Right cardiac atrium (tissue), 5 donors: ENCODE data around the gene MRPS9. TPM values are rescaled to one million over a fixed set of nuclear protein-coding genes. Genes with fewer than 3 reads are reported as not detected.

Source experiments
- ATAC-seq, 2 donors: fragments of 200-7000 bp; cut with Tn5 transposase; one replicate each; pipeline versions ENCODE4 v1.8.0 to v1.9.1; 2020; ENCODE audit warnings: moderate library complexity in 2 of 2, mild to moderate bottlenecking in 1 of 2
- DNase-seq, 3 donors: peaks; one replicate each; pipeline ENCODE4 v3.0.0-alpha.2; 2020
- H3K27ac ChIP-seq: one replicate; pipeline ENCODE4 v1.5.1; 2013; ENCODE audit warnings: mild to moderate bottlenecking, low read length, control low read depth, moderate library complexity
- H3K27me3 ChIP-seq: one replicate; pipeline ENCODE4 v1.6.1; 2013; ENCODE audit not compliant: control insufficient read depth, insufficient read depth
- H3K4me1 ChIP-seq: one replicate; pipeline ENCODE4 v1.6.1; 2013; ENCODE audit warnings: low read length; ENCODE audit not compliant: control insufficient read depth, insufficient read depth
- H3K4me3 ChIP-seq: one replicate; pipeline ENCODE4 v1.5.1; 2013; ENCODE audit warnings: low read length, control low read depth
- H3K9me3 ChIP-seq: one replicate; pipeline ENCODE4 v1.6.1; 2013; ENCODE audit warnings: low read length; ENCODE audit not compliant: control insufficient read depth
- WGBS: extraction: QIAGEN DNeasy Blood & Tissue Kit; methylation state at CpG from one replicate; pipeline ENCODE4 v1.1.7; 2013; 5-methylcytosine and 5-hydroxymethylcytosine counted together
- intact Hi-C, 4 donors: fragments of 100-400 bp; cut with DNase I; formaldehyde crosslinking; loops; one replicate each; pipeline versions ENCODE4 v1.11.0 to v1.14.0; 2022 to 2023
- long read RNA-seq, 4 donors: library from polyadenylated mRNA; unstranded; transcript quantifications; one replicate each; pipeline ENCODE4 v2.0.0, GENCODE V29; 2020 to 2021
- polyA plus RNA-seq: library from polyadenylated mRNA; stranded (reverse); fragments of 200-250 nt; gene quantifications from one replicate; pipeline ENCODE4 v1.2.3, GENCODE V29; 2013
- total RNA-seq, 4 donors: library from RNA; stranded (reverse); fragmentation: NEBNext Ultra II Directional; extraction: Animal tissue kit (Norgen Biotek cat#: 25700); gene quantifications; one replicate each; pipeline ENCODE4 v1.2.1, GENCODE V29; 2021
- donor health status: healthy with polysubstance abuse.
- donor health status: DM: no; HTN: yes; CAD: no.
- donor health status: DM: no; HTN: no; CAD: no.
- donor health status: DM: no; HTN: yes; CAD: no; lungs with severe emphysema.
- donor health status: DM: yes; HTN: yes; CAD: no.

The MRPS9 gene
- total RNA-seq (10 to 100 TPM; 35.8 to 59.2 (median 54.5) TPM), polyA plus RNA-seq (66.1 TPM)
- long read RNA-seq, donor 1, transcript MRPS9-201 (11 exons, 1,500 nt) = major isoform, 129 of 137 reads
- long read RNA-seq, donor 1, partial matches to known transcripts = 1 of 137 reads
- long read RNA-seq, donor 1, other reads (novel, unspliced or antisense) = 7 of 137 reads
- long read RNA-seq, donor 2, transcript MRPS9-201 (11 exons, 1,500 nt) = major isoform, 57 of 63 reads
- long read RNA-seq, donor 2, partial matches to known transcripts = 3 of 63 reads
- long read RNA-seq, donor 2, other reads (novel, unspliced or antisense) = 3 of 63 reads
- long read RNA-seq, donor 3, transcript MRPS9-201 (11 exons, 1,500 nt) = major isoform, 231 of 245 reads
- long read RNA-seq, donor 3, partial matches to known transcripts = 1 of 245 reads
- long read RNA-seq, donor 3, other reads (novel, unspliced or antisense) = 13 of 245 reads
- long read RNA-seq, donor 4, transcript MRPS9-201 (11 exons, 1,500 nt) = major isoform, 56 of 59 reads
- long read RNA-seq, donor 4, partial matches to known transcripts = 0 of 59 reads
- long read RNA-seq, donor 4, other reads (novel, unspliced or antisense) = 3 of 59 reads

DNA sequence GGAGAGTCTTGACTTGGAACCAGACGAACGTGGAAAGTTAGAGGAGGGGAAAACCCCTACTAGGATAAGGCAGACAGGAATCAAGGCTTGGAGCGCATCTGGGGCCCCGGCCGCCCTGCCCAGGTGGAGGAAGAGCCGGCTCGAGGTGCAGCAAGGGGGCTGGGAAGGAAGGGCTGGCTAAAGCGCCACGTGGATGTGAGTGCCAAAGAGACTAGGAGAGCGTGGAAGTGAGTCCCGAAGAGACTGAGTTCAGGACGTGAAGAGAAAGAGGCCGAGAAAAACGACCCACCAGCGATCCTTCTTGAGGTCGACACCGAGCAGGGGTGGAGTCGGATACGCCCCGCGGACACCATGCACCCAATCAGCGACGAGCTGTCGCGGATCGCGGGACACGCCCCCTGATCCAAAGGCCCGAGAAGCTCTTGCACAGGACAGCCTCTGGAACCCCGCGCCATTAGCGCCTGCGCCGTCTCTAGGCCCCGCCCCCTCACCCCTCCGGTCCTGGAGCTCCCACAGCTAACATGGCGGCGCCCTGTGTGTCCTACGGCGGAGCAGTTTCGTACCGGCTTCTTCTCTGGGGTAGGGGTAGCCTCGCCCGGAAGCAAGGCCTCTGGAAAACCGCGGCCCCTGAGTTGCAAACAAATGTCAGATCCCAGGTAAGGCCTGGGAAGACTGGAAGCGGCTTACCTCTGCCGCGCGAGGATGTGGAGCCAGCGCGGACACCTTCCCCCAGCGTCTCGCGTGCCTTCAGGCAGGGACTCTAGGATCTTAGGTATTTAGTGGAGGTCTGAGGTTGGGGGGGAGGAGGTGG, at the start of gene MRPS9:
Gene MRPS9 (plus strand): TSS at position 498 of the 811 bp plus-strand sequence. CDS start 24 bp downstream, at position 522.
- WGBS = under 1% methylated on average over 55 of the region's 55 CpGs
- ATAC-seq (peak; percentile 100), DNase-seq (peak; percentile 99 to 100 (median 99))
- Histone ChIP-seq H3K9me3 (no peaks in the 10 kb centered on the region), H3K27me3 (no peaks in the 10 kb centered on the region), H3K4me1 (no peaks in the 10 kb centered on the region), H3K27ac (peak within 1 kb of the TSS; percentile 91), H3K4me3 (peak within 1 kb of the TSS; percentile 68)
- intact Hi-C loops = no loop called here

DNA sequence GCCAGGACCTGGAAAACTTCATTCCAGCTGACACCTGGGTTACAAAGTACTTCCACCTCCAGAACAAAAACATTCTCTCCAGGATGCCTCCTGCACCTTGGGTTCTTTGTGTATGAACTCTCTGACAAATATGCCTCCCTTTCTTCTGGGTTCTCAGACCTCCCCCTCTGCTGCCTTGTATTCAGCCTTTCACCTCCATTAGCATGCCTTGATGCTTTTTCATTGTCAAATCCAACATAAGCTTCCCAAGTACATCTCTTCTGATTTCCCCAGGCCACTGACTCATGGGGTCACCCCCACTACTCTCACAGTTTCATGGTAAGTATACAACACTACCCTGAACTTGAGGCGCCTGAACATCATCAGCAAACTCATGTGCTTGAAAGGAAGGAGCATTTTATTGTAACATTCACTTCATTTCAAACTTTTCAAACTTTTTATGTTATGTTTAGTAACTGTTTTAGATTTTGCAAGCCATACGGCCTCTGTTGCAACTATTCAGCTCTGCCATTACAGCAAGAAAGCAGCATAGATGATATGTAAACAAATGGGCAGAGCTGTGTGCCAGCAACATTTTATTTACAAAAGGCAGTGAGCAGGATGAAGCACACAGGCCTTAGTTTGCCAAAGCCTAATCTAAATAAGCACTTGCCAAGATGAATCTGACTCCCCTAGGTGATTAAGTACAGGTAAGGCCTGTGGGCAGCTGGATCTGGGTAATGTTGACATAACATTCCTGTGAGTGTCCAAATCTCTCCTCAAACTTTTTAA, 32.5 kb upstream of the MRPS9 start:
- H3K9me3 ChIP-seq = peaks cover 4% of the 10 kb centered on the region
- WGBS = 68% methylated on average over 2 of the region's 2 CpGs
- intact Hi-C loops = no loop called here

GRCh38 chr2:105007367-105007766, 30.5 kb upstream of the MRPS9 start:
- Histone ChIP-seq H3K27ac (no peak overlapping the region), H3K4me3 (no peak overlapping the region), H3K4me1 (no peaks in the 10 kb centered on the region), H3K9me3 (no peaks in the 10 kb centered on the region), H3K27me3 (no peaks in the 10 kb centered on the region)
- intact Hi-C loops = no loop called here
- DNase-seq = no peak
- whole genome bisulfite sequencing = 96% methylated on average over 1 of the region's 1 CpG
- ATAC-seq = no peak

More for the DNA sequence above, 32.5 kb upstream of the MRPS9 start:
- no peak for ATAC-seq
- Histone ChIP-seq H3K27me3 (no peaks in the 10 kb centered on the region), H3K4me3 (no peak overlapping the region), H3K27ac (no peak overlapping the region), H3K4me1 (no peaks in the 10 kb centered on the region)
- no peak for DNase-seq

DNA sequence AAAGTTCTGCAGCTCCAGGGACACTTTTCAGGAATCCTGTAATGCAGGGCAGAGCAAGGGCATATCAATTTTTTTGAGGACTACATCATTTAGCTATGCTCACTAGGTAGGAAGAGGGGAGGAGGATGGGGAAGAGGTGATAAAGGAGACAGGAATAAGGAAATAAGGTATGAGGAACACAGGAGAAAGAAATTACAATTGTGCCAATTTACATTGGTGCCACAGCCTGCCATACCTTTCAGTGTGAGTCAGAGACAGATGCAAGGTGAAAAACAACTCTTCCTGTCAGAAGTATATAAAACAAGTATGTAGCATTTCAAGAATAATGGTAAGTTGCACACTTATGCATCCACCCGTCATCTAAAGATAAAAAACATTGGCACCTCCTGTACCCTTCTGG, 5.4 kb upstream of the MRPS9 start:
- Histone ChIP-seq H3K4me1 (no peaks in the 10 kb centered on the region), H3K4me3 (no peak overlapping the region), H3K27me3 (no peaks in the 10 kb centered on the region), H3K27ac (no peak overlapping the region), H3K9me3 (no peaks in the 10 kb centered on the region)
- intact Hi-C loops = no loop called here
- no peak for DNase-seq
- no peak for ATAC-seq
- 73% methylated on average over 1 of the region's 1 CpG for WGBS

- intact Hi-C loops = no loop called here
- ATAC-seq = no peak
- WGBS = 96% methylated on average over 1 of the region's 1 CpG
These were observed 3.7 kb upstream of the MRPS9 start for GRCh38 chr2:105034170-105034569.

GRCh38 chr2:105038383-105039061, 653 bp downstream of the MRPS9 start:
- Histone ChIP-seq H3K9me3 (no peaks in the 10 kb centered on the region), H3K27me3 (no peaks in the 10 kb centered on the region), H3K4me1 (no peaks in the 10 kb centered on the region), H3K27ac (peak overlapping the region; percentile 62), H3K4me3 (peak overlapping the region; percentile 58)
- ATAC-seq (peak; percentile 3 to 12), DNase-seq (peak in 1 of 3 donors; percentile 12)
- WGBS = 7% methylated on average over 17 of the region's 17 CpGs
- intact Hi-C loops = no loop called here

More at GRCh38 chr2:105034170-105034569, 3.7 kb upstream of the MRPS9 start:
- Histone ChIP-seq H3K4me1 (no peaks in the 10 kb centered on the region), H3K9me3 (no peaks in the 10 kb centered on the region), H3K4me3 (no peak overlapping the region), H3K27me3 (no peaks in the 10 kb centered on the region), H3K27ac (no peak overlapping the region)
- no peak for DNase-seq

- DNase-seq (no peak), ATAC-seq (no peak)
- intact Hi-C loops = no loop called here
- H3K27ac ChIP-seq = no peak overlapping the region
- H3K4me3 ChIP-seq = no peak overlapping the region
- no peaks in the 10 kb centered on the region for H3K4me1 ChIP-seq
- no peaks in the 10 kb centered on the region for H3K27me3 ChIP-seq
- H3K9me3 ChIP-seq = no peaks in the 10 kb centered on the region
These were observed 1.7 kb downstream of the MRPS9 start for GRCh38 chr2:105039559-105039958.

DNA sequence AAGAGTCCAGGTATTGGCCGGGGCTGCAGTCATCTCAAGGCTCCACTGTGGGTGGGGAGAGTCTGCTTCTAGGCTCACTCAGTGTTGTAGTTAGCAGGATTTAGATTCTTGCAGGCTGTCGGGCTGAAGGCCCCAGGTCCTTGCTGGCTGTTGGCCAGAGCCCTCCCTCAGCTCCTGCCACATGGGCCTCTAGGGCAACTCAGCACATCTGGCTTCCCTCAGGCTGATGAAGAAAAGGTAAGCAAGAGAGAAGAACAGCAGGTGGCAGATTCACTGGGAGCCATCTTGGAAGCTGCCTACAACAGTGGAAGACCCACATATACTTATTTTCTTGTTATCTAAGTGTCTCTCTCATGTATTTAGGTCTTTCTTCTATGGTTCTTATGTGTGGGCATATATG, 4.3 kb downstream of the MRPS9 start:
- Histone ChIP-seq H3K4me1 (no peaks in the 10 kb centered on the region), H3K27ac (no peak overlapping the region), H3K4me3 (no peak overlapping the region), H3K9me3 (no peaks in the 10 kb centered on the region), H3K27me3 (no peaks in the 10 kb centered on the region)
- DNase-seq (peak in 1 of 3 donors; percentile 45), ATAC-seq (no peak)
- 64% methylated on average over 2 of the region's 2 CpGs for WGBS
- intact Hi-C loops = no loop called here

DNA sequence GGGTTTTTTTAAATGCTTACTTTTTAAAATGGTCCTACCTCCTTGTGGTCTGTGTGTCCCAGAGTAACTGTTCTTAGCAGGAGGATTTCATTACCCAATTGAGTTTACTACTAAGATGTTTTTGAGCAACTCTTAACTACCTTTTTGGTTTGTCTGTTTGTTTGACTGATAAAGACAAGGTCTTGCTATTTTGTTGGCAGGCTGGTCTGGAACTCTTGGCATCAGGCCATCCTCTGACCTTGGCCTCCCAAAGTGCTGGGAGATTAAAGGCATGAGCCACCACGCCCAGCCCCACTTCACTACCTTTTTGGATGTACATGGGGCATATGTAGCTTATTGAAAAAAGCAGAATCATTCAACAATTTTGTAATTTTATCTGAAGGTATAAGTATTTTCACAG, 14.9 kb downstream of the MRPS9 start:
- intact Hi-C loops = no loop called here
- H3K9me3 ChIP-seq = no peaks in the 10 kb centered on the region
- no peak overlapping the region for H3K4me3 ChIP-seq
- ATAC-seq (peak in 1 of 2 donors; percentile 49), DNase-seq (peak; percentile 23 to 74 (median 65))
- WGBS = 57% methylated on average over 1 of the region's 1 CpG
- H3K27me3 ChIP-seq = no peaks in the 10 kb centered on the region
- no peak overlapping the region for H3K27ac ChIP-seq
- no peaks in the 10 kb centered on the region for H3K4me1 ChIP-seq

DNA sequence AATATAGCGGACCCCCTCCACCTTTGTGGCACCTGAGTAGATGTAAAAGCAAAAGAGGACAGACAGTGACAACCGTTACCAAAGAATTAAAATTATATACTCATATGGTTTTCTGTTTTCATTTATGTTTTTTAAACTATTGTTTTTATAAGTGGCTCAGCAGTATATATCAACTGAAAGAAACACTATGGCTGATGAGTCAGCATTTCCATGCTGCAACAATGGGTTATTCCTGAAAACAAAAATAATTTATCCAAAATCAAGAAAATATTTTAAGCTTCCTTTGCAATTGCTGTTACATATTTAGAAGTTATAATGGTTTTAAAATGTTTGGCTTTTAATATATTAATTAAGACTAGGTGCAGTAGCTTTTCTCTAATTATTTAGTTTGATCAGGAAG, 17.7 kb downstream of the MRPS9 start:
- H3K4me3 ChIP-seq = no peak overlapping the region
- no peaks in the 10 kb centered on the region for H3K9me3 ChIP-seq
- H3K27me3 ChIP-seq = no peaks in the 10 kb centered on the region
- WGBS = 74% methylated on average over 2 of the region's 2 CpGs
- H3K27ac ChIP-seq = no peak overlapping the region
- no peaks in the 10 kb centered on the region for H3K4me1 ChIP-seq
- intact Hi-C loops = no loop called here
- no peak for ATAC-seq
- no peak for DNase-seq
